H9 (cell line): ENCODE measurements around the gene LKAAEAR1. TPM values are rescaled to one million over a fixed set of nuclear protein-coding genes. Genes with fewer than 3 reads are reported as not detected.
A peak's percentile ranks its signal among the peaks of the same experiment; 100 is the strongest.

Experiments used
- DNase-seq: peaks from one replicate; pipeline ENCODE4 v3.0.0-alpha.2; 2017
- H2AFZ ChIP-seq: one replicate; pipeline ENCODE4 v1.6.1; 2013; ENCODE audit warnings: mild to moderate bottlenecking, low read length, control low read depth, moderate library complexity
- H2AK5ac ChIP-seq: 2 replicates; pipeline ENCODE4 v1.6.1; 2013; ENCODE audit warnings: low read length, control low read depth, mixed read lengths; ENCODE audit not compliant: insufficient read length
- H2BK120ac ChIP-seq: one replicate; pipeline ENCODE4 v1.6.1; 2013; ENCODE audit warnings: low read depth, mild to moderate bottlenecking, low read length, control low read depth, inconsistent platforms; ENCODE audit not compliant: poor library complexity, severe bottlenecking
- H2BK12ac ChIP-seq: 2 replicates; pipeline ENCODE4 v1.6.1; 2013; ENCODE audit warnings: low read length, control low read depth, mixed read lengths, low read depth; ENCODE audit not compliant: insufficient read length
- H2BK15ac ChIP-seq: 2 replicates; pipeline ENCODE4 v1.6.1; 2013; ENCODE audit warnings: low read depth, low read length, control low read depth
- H2BK20ac ChIP-seq: one replicate; pipeline ENCODE4 v1.6.1; 2013; ENCODE audit warnings: low read depth, mild to moderate bottlenecking, low read length, control low read depth, inconsistent platforms; ENCODE audit not compliant: poor library complexity, severe bottlenecking
- H2BK5ac ChIP-seq: 2 replicates; pipeline ENCODE4 v1.6.1; 2013; ENCODE audit warnings: low read length, control low read depth, mixed read lengths; ENCODE audit not compliant: insufficient read length
- H3K14ac ChIP-seq: 2 replicates; pipeline ENCODE4 v1.6.1; 2013; ENCODE audit warnings: low read length, control low read depth; ENCODE audit not compliant: insufficient read depth
- H3K18ac ChIP-seq: 2 replicates; pipeline ENCODE4 v1.6.1; 2013; ENCODE audit warnings: low read depth, mild to moderate bottlenecking, mixed read lengths, low read length, control low read depth; ENCODE audit not compliant: insufficient read length
- H3K23ac ChIP-seq: 2 replicates; pipeline ENCODE4 v1.6.1; 2013; ENCODE audit warnings: low read length, control low read depth, mixed read lengths, low read depth; ENCODE audit not compliant: insufficient read length
- H3K23me2 ChIP-seq: 2 replicates; pipeline ENCODE4 v1.6.1; 2013; ENCODE audit warnings: low read depth, mild to moderate bottlenecking, mixed read lengths, low read length, control low read depth; ENCODE audit not compliant: insufficient read length, poor library complexity, severe bottlenecking
- H3K27ac ChIP-seq: 2 replicates; pipeline ENCODE4 v1.5.1; 2013; ENCODE audit warnings: low read length, control low read depth, mixed read lengths, low read depth; ENCODE audit not compliant: insufficient read length
- H3K27me3 ChIP-seq: 2 replicates; pipeline ENCODE4 v1.6.1; 2013; ENCODE audit warnings: low read length, control low read depth, inconsistent platforms; ENCODE audit not compliant: insufficient read depth
- H3K4ac ChIP-seq: 2 replicates; pipeline ENCODE4 v1.6.1; 2013; ENCODE audit warnings: low read depth, mild to moderate bottlenecking, control low read depth, inconsistent platforms, low read length, moderate library complexity
- H3K4me1 ChIP-seq: 2 replicates; pipeline ENCODE4 v1.6.1; 2013; ENCODE audit warnings: low read length, control low read depth, inconsistent platforms; ENCODE audit not compliant: insufficient read depth
- H3K4me2 ChIP-seq: 2 replicates; pipeline ENCODE4 v1.6.1; 2013; ENCODE audit warnings: low read length, control low read depth, mixed read lengths; ENCODE audit not compliant: insufficient read length, insufficient read depth
- H3K56ac ChIP-seq: 2 replicates; pipeline ENCODE4 v1.6.1; 2013; ENCODE audit warnings: low read depth, mild to moderate bottlenecking, mixed read lengths, low read length, control low read depth; ENCODE audit not compliant: insufficient read length
- H3K79me1 ChIP-seq: 2 replicates; pipeline ENCODE4 v1.6.1; 2013; ENCODE audit warnings: low read depth, mild to moderate bottlenecking, moderate library complexity, low read length, control low read depth, inconsistent platforms; ENCODE audit not compliant: insufficient read depth, poor library complexity, severe bottlenecking
- H3K79me2 ChIP-seq: 2 replicates; pipeline ENCODE4 v1.6.1; 2013; ENCODE audit warnings: low read length, control low read depth, inconsistent platforms; ENCODE audit not compliant: insufficient read depth
- H3K9ac ChIP-seq: 2 replicates; pipeline ENCODE4 v1.6.1; 2013; ENCODE audit warnings: low read length, control low read depth, mixed read lengths; ENCODE audit not compliant: insufficient read length; ENCODE audit errors: extremely low read depth
- H3K9me3 ChIP-seq: one replicate; pipeline ENCODE4 v1.6.1; 2013; ENCODE audit warnings: low read depth, low read length, inconsistent platforms; ENCODE audit not compliant: control insufficient read depth
- H3T11ph ChIP-seq: one replicate; pipeline ENCODE4 v1.6.1; 2013; ENCODE audit warnings: mild to moderate bottlenecking, low read length, control low read depth, inconsistent platforms
- H4K20me1 ChIP-seq: one replicate; pipeline ENCODE4 v1.6.1; 2013; ENCODE audit not compliant: control insufficient read depth, insufficient read length, insufficient read depth
- H4K5ac ChIP-seq: 2 replicates; pipeline ENCODE4 v1.6.1; 2013; ENCODE audit warnings: low read depth, mild to moderate bottlenecking, mixed read lengths, low read length, control low read depth; ENCODE audit not compliant: insufficient read length
- H4K8ac ChIP-seq: replicated peaks from 2 replicates; pipeline ENCODE4 v1.6.1; 2013; ENCODE audit warnings: low read length, control low read depth, mixed read lengths, low read depth; ENCODE audit not compliant: insufficient read length
- H4K91ac ChIP-seq: 2 replicates; pipeline ENCODE4 v1.6.1; 2013; ENCODE audit warnings: low read depth, mild to moderate bottlenecking, moderate library complexity, mixed read lengths, low read length, control low read depth; ENCODE audit not compliant: insufficient read length
- H3K27ac Mint-ChIP-seq, 3 experiments: 2 replicates in 2 of 3; 3 replicates in 1 of 3; pipeline ENCODE4 v1.8.0; 2020 to 2021; ENCODE audit warnings: mixed read lengths in 3 of 3, mild to moderate bottlenecking in 1 of 3, moderate library complexity in 1 of 3
- H3K27me3 Mint-ChIP-seq: 2 replicates; pipeline ENCODE4 v1.8.0; 2021; ENCODE audit warnings: low read depth, mild to moderate bottlenecking, moderate library complexity, mixed read lengths
- H3K36me3 Mint-ChIP-seq, 3 experiments: 2 replicates in 2 of 3; 3 replicates in 1 of 3; pipeline ENCODE4 v1.8.0; 2020 to 2021; ENCODE audit warnings: low read depth in 3 of 3, mixed read lengths in 3 of 3; ENCODE audit not compliant: insufficient read depth in 1 of 3
- H3K4me1 Mint-ChIP-seq, 2 experiments: 2 replicates each; pipeline ENCODE4 v1.8.0; 2020; ENCODE audit warnings: mixed read lengths in 2 of 2
- H3K4me3 Mint-ChIP-seq, 2 experiments: 2 replicates in 1 of 2; 3 replicates in 1 of 2; pipeline ENCODE4 v1.8.0; 2020 to 2021; ENCODE audit warnings: mild to moderate bottlenecking in 2 of 2, mixed read lengths in 2 of 2, moderate library complexity in 1 of 2
- H3K9me3 Mint-ChIP-seq, 2 experiments: 2 replicates in 1 of 2; 3 replicates in 1 of 2; pipeline ENCODE4 v1.8.0; 2020; ENCODE audit warnings: mild to moderate bottlenecking in 2 of 2, mixed read lengths in 2 of 2, moderate library complexity in 1 of 2
- WGBS: extraction: QIAGEN DNeasy Blood & Tissue Kit; methylation state at CpG from one replicate; pipeline ENCODE4 v1.1.7; 2013; ENCODE audit warnings: missing lambda C conversion rate, low lambda C conversion rate, mixed read lengths; ENCODE audit not compliant: insufficient read length; ENCODE audit errors: extremely low coverage; 5-methylcytosine and 5-hydroxymethylcytosine counted together
- total RNA-seq: library from RNA; stranded (reverse); gene quantifications from 2 replicates; pipeline ENCODE4 v1.2.1, GENCODE V29; 2021
- TF ChIP-seq, protein P1 (sequence below): fragments of 200-600 bp; sonication (generic); conservative IDR thresholded peaks from 3 replicates; pipeline ENCODE4 v1.8.0; 2021; ENCODE audit warnings: antibody characterized with exemption, mild to moderate bottlenecking

LKAAEAR1 gene
- total RNA-seq, 1 experiment from 2014 or later = 0.39 TPM

DNA sequence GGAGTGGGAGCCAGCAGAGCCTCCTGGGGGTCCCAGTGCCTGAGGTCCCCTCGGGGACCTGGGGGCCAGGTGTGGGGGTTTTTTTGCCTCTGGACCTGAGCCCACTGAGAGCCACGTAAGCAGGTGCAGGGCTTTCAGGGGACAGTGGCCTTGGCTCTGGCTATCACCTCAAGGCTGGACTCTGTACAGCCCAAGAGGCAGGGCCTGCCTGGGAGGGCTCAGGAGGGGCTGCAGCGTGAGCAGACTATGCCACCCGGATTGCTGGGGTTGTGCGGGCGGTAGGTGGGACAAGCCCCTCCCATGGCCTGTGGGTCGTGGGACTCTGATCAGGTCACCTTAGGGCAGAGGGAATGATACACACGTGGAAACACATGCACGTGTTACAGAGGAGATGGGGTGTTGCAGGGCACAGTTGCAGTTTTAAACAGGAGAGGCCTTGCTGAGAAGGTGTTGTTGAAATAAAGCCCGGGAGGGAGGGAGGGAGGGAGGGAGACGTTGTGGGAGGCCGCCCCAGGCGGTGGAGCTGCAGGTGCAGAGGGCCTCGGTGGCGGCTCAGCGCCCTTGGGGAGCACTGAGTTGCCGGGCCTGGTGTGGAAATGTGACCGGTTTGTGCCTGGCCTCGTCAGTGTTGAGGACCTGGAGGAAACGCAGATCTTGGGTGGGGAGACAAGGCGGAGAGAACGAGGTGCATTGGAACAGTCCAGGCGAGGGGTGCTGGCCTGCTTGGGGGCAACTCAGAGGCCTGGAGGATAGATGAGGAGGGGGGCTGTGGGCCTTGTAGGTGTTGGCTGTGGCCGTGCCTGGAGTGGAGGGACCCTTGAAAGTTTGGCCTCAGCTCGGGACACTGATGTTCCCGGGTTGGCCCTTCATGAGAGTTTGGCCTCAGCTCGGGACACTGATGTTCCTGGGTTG, 18.9 kb downstream of the LKAAEAR1 start:
- Histone ChIP-seq H3K4me1 (peaks cover 1% of the 10 kb centered on the region; the same call in 1 of the 2 replicates), H3K79me2 (no peaks in the 10 kb centered on the region), H3T11ph (no peak overlapping the region), H2BK120ac (no peak overlapping the region), H2BK15ac (no peak overlapping the region), H4K20me1 (no peaks in the 10 kb centered on the region), H3K23me2 (peaks cover 6% of the 10 kb centered on the region), H3K23ac (no peak overlapping the region), H4K8ac (no peak overlapping the region), H3K14ac (no peak overlapping the region; the same call in 1 of the 2 replicates), H3K4me2 (no peak overlapping the region), H3K4ac (no peak overlapping the region), H2BK20ac (no peak overlapping the region), H3K56ac (no peak overlapping the region), H3K9me3 (no peaks in the 10 kb centered on the region), H3K9ac (no peak overlapping the region), H3K79me1 (no peaks in the 10 kb centered on the region), H2BK5ac (no peak overlapping the region), H2BK12ac (no peak overlapping the region), H3K27ac (no peak overlapping the region), H3K18ac (peak overlapping the region; percentile 9), H4K91ac (no peak overlapping the region), H3K27me3 (no peaks in the 10 kb centered on the region), H2AK5ac (no peak overlapping the region), H2AFZ (no peak overlapping the region), H4K5ac (no peak overlapping the region)
- no peak overlapping the region; a peak in 2 of 7 replicates for H3K27ac Mint-ChIP-seq
- H3K27me3 Mint-ChIP-seq = peaks cover 1% of the 10 kb centered on the region
- H3K4me3 Mint-ChIP-seq = no peak overlapping the region; a peak in 1 of 5 replicates
- peaks cover 0 to 3% (median 0%) of the 10 kb centered on the region in 3 experiments; a peak in 2 of 7 replicates for H3K36me3 Mint-ChIP-seq
- TF ChIP-seq, protein P1, sequence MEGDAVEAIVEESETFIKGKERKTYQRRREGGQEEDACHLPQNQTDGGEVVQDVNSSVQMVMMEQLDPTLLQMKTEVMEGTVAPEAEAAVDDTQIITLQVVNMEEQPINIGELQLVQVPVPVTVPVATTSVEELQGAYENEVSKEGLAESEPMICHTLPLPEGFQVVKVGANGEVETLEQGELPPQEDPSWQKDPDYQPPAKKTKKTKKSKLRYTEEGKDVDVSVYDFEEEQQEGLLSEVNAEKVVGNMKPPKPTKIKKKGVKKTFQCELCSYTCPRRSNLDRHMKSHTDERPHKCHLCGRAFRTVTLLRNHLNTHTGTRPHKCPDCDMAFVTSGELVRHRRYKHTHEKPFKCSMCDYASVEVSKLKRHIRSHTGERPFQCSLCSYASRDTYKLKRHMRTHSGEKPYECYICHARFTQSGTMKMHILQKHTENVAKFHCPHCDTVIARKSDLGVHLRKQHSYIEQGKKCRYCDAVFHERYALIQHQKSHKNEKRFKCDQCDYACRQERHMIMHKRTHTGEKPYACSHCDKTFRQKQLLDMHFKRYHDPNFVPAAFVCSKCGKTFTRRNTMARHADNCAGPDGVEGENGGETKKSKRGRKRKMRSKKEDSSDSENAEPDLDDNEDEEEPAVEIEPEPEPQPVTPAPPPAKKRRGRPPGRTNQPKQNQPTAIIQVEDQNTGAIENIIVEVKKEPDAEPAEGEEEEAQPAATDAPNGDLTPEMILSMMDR = no peak
- peaks cover 28 to 42% of the 10 kb centered on the region in 2 experiments for H3K4me1 Mint-ChIP-seq
- no CpG with 5 or more reads among the region's 27 CpGs for WGBS
- DNase-seq = no peak
- no peaks in the 10 kb centered on the region for H3K9me3 Mint-ChIP-seq
